OCI-LY1 (cell line): ENCODE measurements around the gene ATP5F1B.

ENCODE experiments used
- H2AFZ ChIP-seq: fragments of 200-600 bp; sonication (generic), shearing (Covaris generic); 2 replicates; pipeline ENCODE4 v1.6.0; 2014; ENCODE audit warnings: antibody characterized with exemption, mild to moderate bottlenecking, low read length
- H3F3A ChIP-seq: fragments of 200-600 bp; sonication (generic), shearing (Covaris generic); 2 replicates; pipeline ENCODE4 v1.6.0; 2014; ENCODE audit warnings: mild to moderate bottlenecking, antibody characterized with exemption, low read length, moderate library complexity; ENCODE audit not compliant: insufficient read depth
- H3K27ac ChIP-seq: fragments of 200-600 bp; sonication (generic); 2 replicates; pipeline ENCODE4 v1.5.1; 2014; ENCODE audit warnings: low read length, mixed run types, mild to moderate bottlenecking, low read depth; ENCODE audit not compliant: poor library complexity, severe bottlenecking
- H3K27me3 ChIP-seq: fragments of 200-600 bp; sonication (generic); 2 replicates; pipeline ENCODE4 v1.6.0; 2014; ENCODE audit warnings: antibody characterized with exemption, mild to moderate bottlenecking, low read length, moderate library complexity; ENCODE audit not compliant: insufficient read depth
- H3K36me3 ChIP-seq: fragments of 200-600 bp; sonication (generic); 2 replicates; pipeline ENCODE4 v1.6.1; 2014; ENCODE audit warnings: mild to moderate bottlenecking, antibody characterized with exemption, low read length, moderate library complexity, mixed read lengths; ENCODE audit not compliant: insufficient read depth
- H3K4me1 ChIP-seq: fragments of 200-600 bp; sonication (generic); 2 replicates; pipeline ENCODE4 v1.5.1; 2014; ENCODE audit warnings: mild to moderate bottlenecking, low read length, moderate library complexity; ENCODE audit not compliant: insufficient read depth, severe bottlenecking
- H3K4me2 ChIP-seq: fragments of 200-600 bp; sonication (generic), shearing (Covaris generic); 2 replicates; pipeline ENCODE4 v1.6.1; 2014; ENCODE audit warnings: low read length
- H3K4me3 ChIP-seq: fragments of 200-600 bp; sonication (generic); 2 replicates; pipeline ENCODE4 v1.5.1; 2014; ENCODE audit warnings: low read length, low read depth, mild to moderate bottlenecking, mixed read lengths; ENCODE audit not compliant: poor library complexity, severe bottlenecking
- H3K79me2 ChIP-seq: fragments of 200-600 bp; shearing (Covaris generic); 2 replicates; pipeline ENCODE4 v1.6.1; 2016; ENCODE audit warnings: mixed run types, low read length, mixed read lengths; ENCODE audit not compliant: insufficient read depth
- H3K9ac ChIP-seq: fragments of 200-600 bp; sonication (generic), shearing (Covaris generic); 2 replicates; pipeline ENCODE4 v1.6.1; 2014; ENCODE audit warnings: mild to moderate bottlenecking, low read length, mixed read lengths
- H3K9me2 ChIP-seq: fragments of 200-600 bp; sonication (generic), shearing (Covaris generic); 2 replicates; pipeline ENCODE4 v1.6.1; 2014; ENCODE audit warnings: low read depth, mild to moderate bottlenecking, low read length, mixed read lengths
- H3K9me3 ChIP-seq: fragments of 200-600 bp; shearing (Covaris generic); 2 replicates; pipeline ENCODE4 v1.6.1; 2014; ENCODE audit warnings: low read length, mixed read lengths
- H4K20me1 ChIP-seq: fragments of 200-600 bp; sonication (generic), shearing (Covaris generic); 2 replicates; pipeline ENCODE4 v1.6.0; 2016; ENCODE audit warnings: mild to moderate bottlenecking, low read length; ENCODE audit not compliant: insufficient read depth
- EZH2 ChIP-seq: fragments of 200-600 bp; sonication (generic), shearing (Covaris generic); IDR thresholded peaks from 2 replicates; pipeline ENCODE4 v1.8.0; 2017; ENCODE audit warnings: borderline replicate concordance, mixed run types, mild to moderate bottlenecking, antibody characterized with exemption, low read length, moderate library complexity, mixed read lengths
- TF ChIP-seq, protein P1 (sequence below): fragments of 200-600 bp; sonication (generic), shearing (Covaris generic); IDR thresholded peaks from 2 replicates; pipeline ENCODE4 v1.5.1; 2017; ENCODE audit warnings: mild to moderate bottlenecking, antibody characterized with exemption, low read length, moderate library complexity, mixed read lengths

ATP5F1B gene

DNA sequence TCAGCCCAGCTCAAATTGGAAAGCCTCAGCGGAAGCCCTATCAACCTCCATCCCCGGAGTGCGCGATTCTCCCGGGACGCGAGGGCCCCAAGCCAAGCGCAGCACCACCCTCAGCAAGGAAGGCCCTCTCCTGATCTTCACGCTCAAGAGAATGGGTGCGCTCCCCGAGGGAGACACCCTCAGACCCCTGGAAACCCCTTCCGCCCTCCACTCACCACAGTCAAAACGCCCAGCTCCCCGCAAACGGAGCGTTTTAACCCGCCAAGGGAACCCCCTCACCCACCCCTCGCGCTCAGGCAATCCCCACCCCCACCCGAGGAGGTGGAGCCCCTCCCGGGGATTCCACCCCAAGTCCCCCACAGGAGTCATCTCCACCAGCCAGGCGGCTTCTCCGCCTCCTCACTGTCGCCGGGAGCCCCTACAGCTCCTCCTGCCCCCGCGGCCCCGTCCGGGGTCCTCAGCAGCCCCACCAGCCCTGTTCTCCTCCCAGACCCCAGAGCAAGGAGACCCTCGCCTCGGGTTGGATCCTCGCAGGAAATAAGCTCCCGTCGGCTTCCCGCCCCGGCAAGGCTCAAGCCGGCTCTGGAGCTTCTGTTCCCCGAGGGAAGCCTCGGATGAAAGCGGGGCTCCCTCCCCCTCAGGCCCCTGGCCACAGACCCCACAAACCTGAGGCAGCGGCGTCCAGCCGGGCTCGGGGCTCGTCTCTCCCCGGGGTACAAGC is 16.2 kb downstream of the ATP5F1B start:
- H3K4me1 ChIP-seq: peaks cover 63% of the 10 kb centered on the region
- H3K79me2 ChIP-seq: peaks cover 52% of the 10 kb centered on the region
- peak overlapping the region; percentile 97 for H3K4me2 ChIP-seq
- no peaks in the 10 kb centered on the region for H3K27me3 ChIP-seq
- peak overlapping the region; percentile 88 for H3K9ac ChIP-seq
- no peak overlapping the region for H2AFZ ChIP-seq
- no peaks in the 10 kb centered on the region for H4K20me1 ChIP-seq
- H3K36me3 ChIP-seq: peaks cover 15% of the 10 kb centered on the region; the same call in 1 of the 2 replicates
- 0 out of 2 replicates have a peak, but pooled peaks cover 4% of the 10 kb centered on the region for H3F3A ChIP-seq
- peak overlapping the region; percentile 87 for H3K4me3 ChIP-seq
- peak overlapping the region; percentile 75 for H3K27ac ChIP-seq
- H3K9me2 ChIP-seq: no peaks in the 10 kb centered on the region
- no peak for TF ChIP-seq EZH2
- TF ChIP-seq, protein P1, sequence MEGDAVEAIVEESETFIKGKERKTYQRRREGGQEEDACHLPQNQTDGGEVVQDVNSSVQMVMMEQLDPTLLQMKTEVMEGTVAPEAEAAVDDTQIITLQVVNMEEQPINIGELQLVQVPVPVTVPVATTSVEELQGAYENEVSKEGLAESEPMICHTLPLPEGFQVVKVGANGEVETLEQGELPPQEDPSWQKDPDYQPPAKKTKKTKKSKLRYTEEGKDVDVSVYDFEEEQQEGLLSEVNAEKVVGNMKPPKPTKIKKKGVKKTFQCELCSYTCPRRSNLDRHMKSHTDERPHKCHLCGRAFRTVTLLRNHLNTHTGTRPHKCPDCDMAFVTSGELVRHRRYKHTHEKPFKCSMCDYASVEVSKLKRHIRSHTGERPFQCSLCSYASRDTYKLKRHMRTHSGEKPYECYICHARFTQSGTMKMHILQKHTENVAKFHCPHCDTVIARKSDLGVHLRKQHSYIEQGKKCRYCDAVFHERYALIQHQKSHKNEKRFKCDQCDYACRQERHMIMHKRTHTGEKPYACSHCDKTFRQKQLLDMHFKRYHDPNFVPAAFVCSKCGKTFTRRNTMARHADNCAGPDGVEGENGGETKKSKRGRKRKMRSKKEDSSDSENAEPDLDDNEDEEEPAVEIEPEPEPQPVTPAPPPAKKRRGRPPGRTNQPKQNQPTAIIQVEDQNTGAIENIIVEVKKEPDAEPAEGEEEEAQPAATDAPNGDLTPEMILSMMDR: no peak
- H3K9me3 ChIP-seq: no peaks in the 10 kb centered on the region

DNA sequence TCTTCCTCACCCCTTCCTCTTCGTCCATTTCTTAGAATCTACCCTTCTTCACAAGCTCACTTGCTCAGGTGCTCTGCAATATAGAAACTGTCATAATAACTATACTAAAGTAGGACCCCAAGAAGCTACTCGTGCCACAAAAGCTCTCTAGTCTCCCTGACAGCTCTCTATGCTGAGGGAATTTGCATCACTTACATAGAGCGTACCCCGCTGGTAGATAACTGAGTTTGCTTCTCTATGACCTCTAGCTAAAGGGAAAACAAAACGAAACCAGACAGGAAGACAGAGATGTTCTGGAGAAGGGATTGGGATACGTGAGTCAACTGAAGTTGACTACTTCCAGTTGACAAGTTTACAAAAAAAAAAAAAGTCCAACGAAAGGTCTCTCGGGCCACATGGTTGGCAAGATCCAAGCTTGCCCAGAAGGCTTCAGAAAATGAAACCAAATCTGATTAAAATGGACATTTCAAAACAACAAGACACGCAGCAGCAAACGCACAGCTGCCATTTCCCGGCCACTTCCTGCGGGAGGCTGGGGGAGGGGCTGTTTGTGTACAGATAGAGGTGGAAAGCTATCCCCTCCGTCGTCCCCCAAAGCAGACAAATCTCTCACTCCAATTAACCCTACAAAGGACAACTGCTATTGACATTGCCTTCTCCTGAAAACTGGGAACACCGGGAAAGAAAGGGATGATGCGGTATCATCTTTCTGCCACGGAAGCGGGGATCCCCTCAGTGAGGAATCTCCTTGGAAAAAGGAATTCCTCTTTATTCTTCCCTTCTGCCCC is 16.9 kb downstream of the ATP5F1B start:
- no peak for TF ChIP-seq EZH2
- TF ChIP-seq, protein P1: no peak
- peak overlapping the region; percentile 97 for H3K4me2 ChIP-seq
- peak overlapping the region; percentile 75 for H3K27ac ChIP-seq
- peaks cover 59% of the 10 kb centered on the region for H3K79me2 ChIP-seq
- H3K4me3 ChIP-seq: peak overlapping the region; percentile 87
- H3K27me3 ChIP-seq: no peaks in the 10 kb centered on the region
- no peak overlapping the region for H2AFZ ChIP-seq
- H3K9ac ChIP-seq: peak overlapping the region; percentile 88
- H4K20me1 ChIP-seq: peaks cover under 1% of the 10 kb centered on the region; the same call in 1 of the 2 replicates
- H3K9me2 ChIP-seq: no peaks in the 10 kb centered on the region
- H3K36me3 ChIP-seq: peaks cover 23% of the 10 kb centered on the region; the same call in 1 of the 2 replicates
- H3K4me1 ChIP-seq: peaks cover 64% of the 10 kb centered on the region
- no peaks in the 10 kb centered on the region for H3K9me3 ChIP-seq
- H3F3A ChIP-seq: 0 out of 2 replicates have a peak, but pooled peaks cover 4% of the 10 kb centered on the region

DNA sequence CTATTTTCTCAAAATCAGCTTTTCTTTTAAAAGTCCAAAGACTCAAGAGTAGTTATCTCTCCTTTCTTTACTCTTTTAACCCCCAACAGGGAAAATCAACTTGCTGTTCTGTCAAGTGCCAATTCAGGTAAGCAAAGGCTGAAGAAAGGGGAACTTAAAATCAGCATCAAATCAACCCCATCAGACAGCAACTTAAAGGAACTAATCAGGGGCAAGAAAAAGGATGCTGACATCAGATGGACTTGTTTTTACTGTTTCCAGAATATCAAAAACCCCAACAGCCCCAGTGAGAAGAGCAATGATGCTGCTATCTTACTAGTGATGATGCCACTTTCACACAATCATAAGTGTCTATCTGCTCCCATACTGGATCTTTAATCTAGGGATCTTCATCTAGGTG is 19.1 kb downstream of the ATP5F1B start:
- H2AFZ ChIP-seq: no peak overlapping the region
- H3K27me3 ChIP-seq: no peaks in the 10 kb centered on the region
- H3K9me3 ChIP-seq: no peaks in the 10 kb centered on the region
- H3K4me3 ChIP-seq: no peak overlapping the region
- H3F3A ChIP-seq: 0 out of 2 replicates have a peak, but pooled peaks cover under 1% of the 10 kb centered on the region
- peaks cover 37% of the 10 kb centered on the region for H3K36me3 ChIP-seq
- TF ChIP-seq EZH2: no peak
- TF ChIP-seq, protein P1: no peak
- H3K9ac ChIP-seq: no peak overlapping the region
- peaks cover 79% of the 10 kb centered on the region for H3K79me2 ChIP-seq
- H3K9me2 ChIP-seq: no peaks in the 10 kb centered on the region
- peak overlapping the region; percentile 45 for H3K27ac ChIP-seq
- H3K4me2 ChIP-seq: no peak overlapping the region
- H4K20me1 ChIP-seq: peaks cover 2% of the 10 kb centered on the region; the same call in 1 of the 2 replicates
- H3K4me1 ChIP-seq: peaks cover 47% of the 10 kb centered on the region
